Cardiac muscle cell (in vitro differentiated cells and primary cell): ENCODE results near the gene NCK1. TPM values are rescaled to one million over a fixed set of nuclear protein-coding genes. Genes with fewer than 3 reads are reported as not detected.

Experiments used
- DNase-seq, 2 donors: peaks; one replicate each; pipeline versions ENCODE4 v3.0.0 to v3.0.0-alpha.2; 2010 to 2017; ENCODE audit warnings: low read depth in 1 of 2, low spot score in 1 of 2
- H3K27ac ChIP-seq: fragments of 200-600 bp; sonication (generic); 2 replicates; pipeline ENCODE4 v1.5.1; 2016
- H3K27me3 ChIP-seq: fragments of 200-600 bp; sonication (generic); 2 replicates; pipeline ENCODE4 v1.6.0; 2016; ENCODE audit warnings: control low read depth
- H3K36me3 ChIP-seq: fragments of 200-600 bp; sonication (generic); 2 replicates; pipeline ENCODE4 v1.5.1; 2016; ENCODE audit warnings: control low read depth
- H3K4me1 ChIP-seq: fragments of 200-600 bp; sonication (generic); 2 replicates; pipeline ENCODE4 v1.8.1; 2017; ENCODE audit warnings: low read depth, mild to moderate bottlenecking, mixed run types
- H3K4me3 ChIP-seq: fragments of 200-600 bp; sonication (generic); 2 replicates; pipeline ENCODE4 v1.5.1; 2016; ENCODE audit warnings: mild to moderate bottlenecking
- H3K9me3 ChIP-seq: fragments of 200-600 bp; sonication (generic); 2 replicates; pipeline ENCODE4 v1.5.1; 2017; ENCODE audit warnings: low read depth, mild to moderate bottlenecking, control low read depth
- CTCF ChIP-seq: IDR thresholded peaks from 2 replicates; pipeline ENCODE4 v1.5.1; 2012; ENCODE audit warnings: low read depth, mild to moderate bottlenecking, low read length
- polyA plus RNA-seq: library from polyadenylated mRNA; unstranded; fragments of >200 nt; fragmentation: Nextera tagmentation; extraction: Ambion mirVana; gene quantifications from 2 replicates; pipeline ENCODE4 v1.2.1, GENCODE V29; 2016
- total RNA-seq: library from RNA; depleted of rRNA; stranded (reverse); fragments of >200 nt; gene quantifications from 2 replicates; pipeline ENCODE4 v1.2.3, GENCODE V29; 2016

The NCK1 gene
- 22.6 and 30.3 TPM in 2 replicates for total RNA-seq
- 24.6 and 28.6 TPM in 2 replicates for polyA plus RNA-seq

DNA sequence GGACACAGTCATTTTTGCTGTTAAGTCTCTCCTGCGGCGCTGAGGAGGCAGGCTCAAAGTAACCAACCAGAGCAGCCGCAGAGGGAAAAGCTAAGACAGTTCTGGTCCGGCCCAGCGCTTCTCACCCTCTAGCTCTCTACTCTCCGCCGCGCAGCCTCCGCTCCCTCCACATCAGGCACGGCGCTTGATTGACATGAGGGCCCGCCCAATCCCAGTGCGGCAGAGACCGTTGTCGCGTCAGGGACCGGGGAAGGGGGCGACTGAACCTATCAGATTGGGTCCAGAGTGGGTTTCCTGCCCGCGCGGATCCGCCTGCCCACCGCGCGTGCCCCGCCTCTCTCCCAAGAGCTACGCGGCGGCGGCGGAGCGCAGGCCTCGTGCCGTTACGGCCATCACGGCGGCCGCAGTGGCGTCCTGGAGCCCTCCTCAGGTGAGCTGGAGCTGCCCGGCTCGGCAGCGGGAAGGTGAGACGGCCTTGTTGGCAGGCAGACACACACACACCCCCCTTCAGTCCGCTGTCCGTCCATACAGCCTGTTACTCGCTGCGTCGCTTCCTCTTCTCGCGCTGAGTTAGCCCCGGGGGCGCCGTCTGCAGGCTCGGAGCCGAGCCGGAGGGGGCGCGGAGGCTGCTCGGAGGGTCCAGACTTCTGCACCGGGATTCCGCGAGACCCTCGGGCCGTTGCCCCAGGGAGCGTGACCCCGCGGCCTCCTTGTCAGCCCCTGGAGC is at the start of gene NCK1:
NCK1 (plus strand) TSS at position 319 of the 727 bp plus-strand sequence. CDS start 65,794 bp downstream, outside the sequence.
- H3K27ac ChIP-seq: peak within 1 kb of the TSS; percentile 92
- DNase-seq: peak; percentile 99
- peak within 1 kb of the TSS; percentile 88 for H3K4me3 ChIP-seq

DNA sequence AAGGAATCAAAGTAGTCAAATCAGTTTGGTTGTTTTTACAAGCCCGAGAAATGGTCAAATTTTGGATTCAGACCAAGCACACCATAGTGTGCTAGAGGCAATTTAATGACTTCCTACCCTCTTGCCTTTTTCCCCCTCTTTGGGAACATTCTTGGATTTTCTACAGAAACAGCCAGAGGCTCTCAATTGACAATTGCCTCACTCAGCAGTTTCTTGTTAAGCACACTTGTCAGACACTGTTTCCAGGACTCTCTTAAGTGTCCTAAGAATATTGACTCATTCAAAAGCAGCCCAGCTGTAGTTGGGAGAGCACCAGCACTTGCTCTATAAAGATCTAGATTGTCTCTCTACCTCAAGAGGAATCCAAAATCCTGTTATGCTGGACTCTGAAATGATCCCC is 44.6 kb upstream of the NCK1 start:
- TF ChIP-seq CTCF: no peak

More for the DNA sequence above, at the start of gene NCK1:
- no peaks in the 10 kb centered on the region for H3K4me1 ChIP-seq
- no peaks in the 10 kb centered on the region for H3K9me3 ChIP-seq
- no peaks in the 10 kb centered on the region for H3K27me3 ChIP-seq
- TF ChIP-seq CTCF: peak; percentile 32
- no peaks in the 10 kb centered on the region for H3K36me3 ChIP-seq

GRCh38 chr3:136818191-136818768 is 43.7 kb upstream of the NCK1 start:
- Histone ChIP-seq H3K27ac (no peak overlapping the region), H3K36me3 (no peaks in the 10 kb centered on the region), H3K4me3 (peak overlapping the region; percentile 45), H3K9me3 (no peaks in the 10 kb centered on the region), H3K27me3 (peaks cover 17% of the 10 kb centered on the region), H3K4me1 (peaks cover 5% of the 10 kb centered on the region)
- DNase-seq: peak; percentile 15 to 85
- peak; percentile 7 for TF ChIP-seq CTCF

More for the DNA sequence above, 44.6 kb upstream of the NCK1 start:
- Histone ChIP-seq H3K27me3 (peaks cover 17% of the 10 kb centered on the region), H3K27ac (no peak overlapping the region), H3K9me3 (no peaks in the 10 kb centered on the region), H3K4me3 (no peak overlapping the region), H3K36me3 (no peaks in the 10 kb centered on the region), H3K4me1 (peaks cover 5% of the 10 kb centered on the region)
- peak in 1 of 2 donors; percentile 18 for DNase-seq

GRCh38 chr3:136818769-136819391 is 43.1 kb upstream of the NCK1 start, which contains the start of gene SLC35G2:
Gene SLC35G2, plus strand, starts transcription at chr3:136819126. Its CDS starts 35,335 bp downstream, at chr3:136854461.
- peak; percentile 68 to 72 for DNase-seq
- no peak within 1 kb of the TSS for H3K27ac ChIP-seq
- H3K4me3 ChIP-seq: peak within 1 kb of the TSS; percentile 45
- H3K4me1 ChIP-seq: peaks cover 5% of the 10 kb centered on the region
- H3K36me3 ChIP-seq: no peaks in the 10 kb centered on the region
- H3K9me3 ChIP-seq: no peaks in the 10 kb centered on the region
- peak; percentile 3 for TF ChIP-seq CTCF
- peaks cover 17% of the 10 kb centered on the region for H3K27me3 ChIP-seq

GRCh38 chr3:136819392-136819730 is 42.6 kb upstream of the NCK1 start:
- Histone ChIP-seq H3K36me3 (no peaks in the 10 kb centered on the region), H3K9me3 (no peaks in the 10 kb centered on the region), H3K27ac (no peak overlapping the region), H3K4me3 (peak overlapping the region; percentile 45), H3K4me1 (peaks cover 5% of the 10 kb centered on the region), H3K27me3 (peaks cover 17% of the 10 kb centered on the region)
- peak; percentile 13 to 81 for DNase-seq
- TF ChIP-seq CTCF: no peak
